DND-41 (cell line): Measurements from ENCODE around the gene IVD.

Experiments used
- ATAC-seq: fragments of 200-7000 bp; cut with Tn5 transposase; 3 replicates; pipeline ENCODE4 v1.9.1; 2021; ENCODE audit warnings: low read depth; ENCODE audit not compliant: insufficient read depth
- DNase-seq: peaks from one replicate; pipeline ENCODE4 v3.0.0-alpha.2; 2020
- H2AFZ ChIP-seq: 2 replicates; pipeline ENCODE4 v1.6.0; 2012; ENCODE audit warnings: low read depth, low read length
- H3K27ac ChIP-seq: 2 replicates; pipeline ENCODE4 v1.5.1; 2012; ENCODE audit warnings: low read length, inconsistent platforms
- H3K27me3 ChIP-seq: fragments of 200-600 bp; sonication (generic); 2 replicates; pipeline ENCODE4 v1.6.0; 2012; ENCODE audit warnings: low read length, mild to moderate bottlenecking, inconsistent platforms; ENCODE audit not compliant: insufficient read depth, poor library complexity
- H3K36me3 ChIP-seq: 2 replicates; pipeline ENCODE4 v1.5.1; 2012; ENCODE audit warnings: low read length, inconsistent platforms; ENCODE audit not compliant: insufficient read depth
- H3K4me1 ChIP-seq: 2 replicates; pipeline ENCODE4 v1.5.1; 2012; ENCODE audit warnings: mild to moderate bottlenecking, low read length; ENCODE audit not compliant: insufficient read depth
- H3K4me2 ChIP-seq: 2 replicates; pipeline ENCODE4 v1.6.0; 2012; ENCODE audit warnings: mild to moderate bottlenecking, moderate library complexity, low read length, inconsistent platforms; ENCODE audit not compliant: insufficient read depth
- H3K4me3 ChIP-seq, 2 experiments: fragments of 200-600 bp in 1 of 2; shearing (Covaris generic) in 1 of 2; 2 replicates each; pipeline ENCODE4 v1.5.1; 2012 to 2016; ENCODE audit warnings: inconsistent platforms in 2 of 2, low read length in 2 of 2, mild to moderate bottlenecking in 2 of 2, low read depth in 1 of 2, moderate library complexity in 1 of 2
- H3K79me2 ChIP-seq: 2 replicates; pipeline ENCODE4 v1.6.0; 2012; ENCODE audit warnings: low read length, inconsistent platforms; ENCODE audit not compliant: insufficient read depth
- H3K9ac ChIP-seq: 2 replicates; pipeline ENCODE4 v1.6.0; 2012; ENCODE audit warnings: low read depth, mild to moderate bottlenecking, inconsistent platforms, low read length, moderate library complexity
- H3K9me3 ChIP-seq: 2 replicates; pipeline ENCODE4 v1.5.1; 2012; ENCODE audit warnings: low read length, moderate library complexity, mild to moderate bottlenecking, inconsistent platforms; ENCODE audit not compliant: insufficient read depth, severe bottlenecking
- H4K20me1 ChIP-seq: 2 replicates; pipeline ENCODE4 v1.6.0; 2012; ENCODE audit warnings: low read length; ENCODE audit not compliant: insufficient read depth
- CTCF ChIP-seq: IDR thresholded peaks from 2 replicates; pipeline ENCODE4 v1.5.1; 2012; ENCODE audit warnings: borderline replicate concordance, low read length, moderate library complexity, mild to moderate bottlenecking; ENCODE audit not compliant: poor library complexity, severe bottlenecking; ENCODE audit errors: extremely low read depth
- EZH2 ChIP-seq: IDR thresholded peaks from 3 replicates; pipeline ENCODE4 v1.6.1; 2012; ENCODE audit warnings: borderline replicate concordance, low read depth, mild to moderate bottlenecking, moderate library complexity, low read length, inconsistent platforms; ENCODE audit not compliant: severe bottlenecking

IVD gene

DNA sequence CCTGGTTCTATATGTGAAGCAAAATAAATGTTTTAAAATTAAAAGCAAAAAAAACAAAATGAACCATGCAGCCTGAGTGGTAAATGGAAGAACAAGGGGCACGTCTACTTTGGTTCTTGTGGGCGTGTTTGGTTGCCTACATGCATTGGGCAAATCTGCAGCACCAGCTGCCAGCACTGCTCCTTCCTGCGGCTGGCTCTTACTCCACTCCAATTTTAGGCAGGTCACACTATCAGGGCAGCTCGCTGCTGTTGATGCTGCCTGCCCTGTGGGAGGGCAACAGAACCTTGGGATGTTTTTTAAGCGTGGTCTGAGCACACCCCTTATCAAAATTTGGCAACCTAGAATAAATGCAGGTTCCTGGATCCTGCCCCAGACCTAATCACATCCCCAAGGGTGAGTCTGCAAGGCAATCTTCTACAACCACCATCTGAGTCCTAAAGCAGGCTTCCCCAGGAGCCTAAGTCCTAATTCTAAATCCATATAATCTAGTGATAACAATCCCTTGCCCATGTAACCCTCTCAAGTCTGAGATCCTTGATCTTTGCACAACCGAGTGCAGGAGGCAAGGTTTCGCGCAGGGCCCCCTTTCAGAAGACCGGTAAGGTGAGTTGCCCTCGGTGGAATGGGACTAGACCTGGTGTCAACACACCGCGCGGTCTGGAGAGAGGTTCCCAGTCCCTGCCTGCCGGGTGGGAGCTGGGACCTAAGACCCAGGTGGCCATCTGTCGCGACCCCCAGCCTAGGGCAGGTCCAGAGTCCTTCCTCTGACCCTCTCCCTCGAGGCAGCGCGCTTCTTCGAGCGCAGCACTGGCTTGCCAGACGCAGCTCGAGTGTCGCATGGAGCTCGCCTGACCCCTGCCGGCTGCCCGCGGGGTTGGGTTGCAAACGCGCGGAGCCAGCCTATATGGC is 15.9 kb downstream of the IVD start:
- Histone ChIP-seq H3K27me3 (no peaks in the 10 kb centered on the region), H3K27ac (no peak overlapping the region), H4K20me1 (no peaks in the 10 kb centered on the region), H3K4me1 (peaks cover 3% of the 10 kb centered on the region; the same call in 1 of the 2 replicates), H3K36me3 (peaks cover 13% of the 10 kb centered on the region), H3K9me3 (no peaks in the 10 kb centered on the region), H3K4me2 (peak overlapping the region; percentile 42), H3K9ac (no peak overlapping the region), H3K4me3 (no peak overlapping the region), H3K79me2 (no peaks in the 10 kb centered on the region), H2AFZ (no peak overlapping the region)
- ATAC-seq (peak; percentile 96), DNase-seq (peak; percentile 74)
- TF ChIP-seq EZH2, result no peak
- peak; percentile 84 for TF ChIP-seq CTCF

GRCh38 chr15:40424483-40425115 is 19.0 kb downstream of the IVD start:
- no peaks in the 10 kb centered on the region for H3K9me3 ChIP-seq
- no peak for DNase-seq
- TF ChIP-seq EZH2 (no peak), CTCF (no peak)
- H4K20me1 ChIP-seq, result no peaks in the 10 kb centered on the region
- no peaks in the 10 kb centered on the region for H3K79me2 ChIP-seq
- H3K27ac ChIP-seq, result no peak overlapping the region
- H3K4me3 ChIP-seq, result no peak overlapping the region
- H3K27me3 ChIP-seq, result no peaks in the 10 kb centered on the region
- H3K36me3 ChIP-seq, result no peaks in the 10 kb centered on the region
- no peak overlapping the region for H3K9ac ChIP-seq
- H3K4me1 ChIP-seq, result peaks cover 3% of the 10 kb centered on the region; the same call in 1 of the 2 replicates
- no peak for ATAC-seq
- no peak overlapping the region for H3K4me2 ChIP-seq
- no peak overlapping the region for H2AFZ ChIP-seq

DNA sequence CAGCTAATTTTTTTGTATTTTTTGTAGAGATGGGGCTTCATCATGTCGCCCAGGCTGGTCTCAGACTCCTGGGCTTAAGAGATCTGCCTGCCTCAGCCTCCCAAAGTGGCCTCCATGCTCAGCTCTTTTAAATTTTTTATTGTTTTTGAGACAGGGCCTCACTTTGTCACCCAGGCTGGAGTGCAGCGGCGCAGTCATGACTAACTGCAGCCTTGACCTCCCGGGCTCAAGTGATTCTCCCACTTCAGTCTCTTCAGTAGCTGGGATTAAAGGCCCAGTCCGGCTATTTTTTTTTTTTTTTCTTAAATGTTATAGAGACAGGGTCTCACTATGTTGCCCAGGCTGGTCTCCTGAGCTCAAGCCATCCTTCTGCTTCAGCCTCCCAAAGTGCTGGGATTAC is 20.1 kb downstream of the IVD start:
- ATAC-seq (no peak), DNase-seq (no peak)
- H3K4me2 ChIP-seq, result no peak overlapping the region
- H3K4me1 ChIP-seq, result peaks cover 3% of the 10 kb centered on the region; the same call in 1 of the 2 replicates
- no peaks in the 10 kb centered on the region for H3K79me2 ChIP-seq
- no peak overlapping the region for H2AFZ ChIP-seq
- no peak overlapping the region for H3K9ac ChIP-seq
- H3K36me3 ChIP-seq, result no peaks in the 10 kb centered on the region
- H3K27me3 ChIP-seq, result no peaks in the 10 kb centered on the region
- TF ChIP-seq EZH2 (no peak), CTCF (no peak)
- no peak overlapping the region for H3K4me3 ChIP-seq
- no peak overlapping the region for H3K27ac ChIP-seq
- no peaks in the 10 kb centered on the region for H4K20me1 ChIP-seq
- H3K9me3 ChIP-seq, result no peaks in the 10 kb centered on the region
